Stimulated activated CD4-positive, alpha-beta T cell treated with anti-CD3 and anti-CD28 coated beads, Interleukin-4, amount 100 ng/mL, for 48 hours (primary cell): ENCODE data around the gene TBCD.
A peak's percentile ranks its signal among the peaks of the same experiment; 100 is the strongest.

Experiments
- DNase-seq, 2 donors: peaks; one replicate each; pipeline ENCODE4 v3.0.0-alpha.2; 2020; ENCODE audit warnings: low read depth in 2 of 2

The TBCD gene

DNA sequence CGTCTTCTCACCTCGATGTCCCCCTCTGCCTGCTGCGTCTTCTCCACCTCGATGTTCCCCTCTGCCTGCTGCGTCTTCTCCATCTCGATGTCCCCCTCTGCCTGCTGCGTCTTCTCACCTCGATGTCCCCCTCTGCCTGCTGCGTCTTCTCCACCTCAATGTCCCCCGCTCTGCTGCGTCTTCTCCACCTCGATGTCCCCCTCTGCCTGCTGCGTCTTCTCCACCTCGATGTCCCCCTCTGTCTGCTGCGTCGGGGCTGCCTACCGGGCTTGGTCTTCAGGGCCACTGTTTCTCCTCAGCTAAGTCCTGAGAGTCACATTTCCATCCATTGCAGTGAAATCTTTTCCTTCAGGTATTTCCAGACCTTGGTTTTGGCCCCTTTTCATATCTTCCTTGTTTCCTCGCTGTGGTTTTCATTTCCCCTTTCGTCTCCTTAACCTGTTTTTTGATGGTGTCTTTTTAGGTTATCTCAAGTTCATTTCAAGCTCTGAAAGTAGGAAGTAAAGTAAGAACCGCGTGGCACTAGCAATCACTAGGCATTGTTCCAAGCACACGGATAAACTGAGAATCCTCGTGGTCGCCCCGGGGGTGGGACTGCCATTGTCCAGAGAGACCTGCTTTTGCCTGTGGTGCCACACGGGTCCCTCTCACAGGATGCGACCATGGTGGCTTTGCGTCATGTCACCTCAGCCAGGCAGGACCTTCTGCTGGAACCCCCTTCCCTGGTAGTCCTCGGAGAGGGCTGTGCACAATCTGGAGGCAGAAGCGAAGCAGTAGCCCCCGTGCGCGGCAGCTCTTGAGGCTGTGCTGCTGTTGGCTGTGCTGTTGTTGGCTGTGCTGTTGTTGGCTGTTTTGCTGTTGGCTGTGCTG is 97.4 kb downstream of the TBCD start:
- DNase-seq, result no peak

DNA sequence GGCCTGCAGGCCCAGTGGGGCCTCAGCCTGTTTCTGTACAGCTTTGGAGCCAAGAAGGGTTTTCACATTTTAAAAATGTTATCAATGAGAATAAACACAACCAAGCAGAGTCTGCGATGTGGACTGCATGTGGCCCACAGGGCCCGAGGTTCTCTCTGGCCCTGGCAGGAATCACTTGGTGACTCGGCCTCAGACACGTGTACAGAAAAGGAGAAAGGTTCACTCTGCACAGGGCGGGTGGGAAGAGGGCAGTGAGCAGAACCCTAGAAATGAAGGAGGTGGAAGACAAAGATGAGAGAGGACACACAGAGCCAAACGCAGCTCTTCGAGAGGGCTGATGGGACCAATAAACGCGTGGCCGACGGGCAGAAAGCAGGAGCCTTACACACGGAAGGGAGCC is 99.5 kb downstream of the TBCD start:
- no peak for DNase-seq

DNA sequence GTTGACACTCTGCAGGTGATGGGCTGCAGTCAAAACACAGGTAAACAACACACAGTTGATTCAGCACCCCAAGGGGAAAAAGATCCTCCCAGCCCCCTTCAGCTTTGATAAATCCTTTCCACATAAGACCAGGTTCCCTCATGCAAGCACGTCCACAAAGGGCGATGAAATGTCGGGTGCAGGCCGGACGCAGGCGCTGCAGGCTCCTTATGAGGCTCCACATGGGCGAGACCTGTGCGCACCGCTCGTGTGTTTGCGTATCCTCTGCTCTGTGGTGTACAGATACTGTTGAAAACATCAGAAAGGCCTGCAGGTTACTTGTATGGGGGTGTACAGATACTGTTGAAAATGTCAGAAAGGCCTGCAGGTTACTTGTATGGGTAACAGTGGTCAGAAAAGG is 102.4 kb downstream of the TBCD start:
- no peak for DNase-seq

DNA sequence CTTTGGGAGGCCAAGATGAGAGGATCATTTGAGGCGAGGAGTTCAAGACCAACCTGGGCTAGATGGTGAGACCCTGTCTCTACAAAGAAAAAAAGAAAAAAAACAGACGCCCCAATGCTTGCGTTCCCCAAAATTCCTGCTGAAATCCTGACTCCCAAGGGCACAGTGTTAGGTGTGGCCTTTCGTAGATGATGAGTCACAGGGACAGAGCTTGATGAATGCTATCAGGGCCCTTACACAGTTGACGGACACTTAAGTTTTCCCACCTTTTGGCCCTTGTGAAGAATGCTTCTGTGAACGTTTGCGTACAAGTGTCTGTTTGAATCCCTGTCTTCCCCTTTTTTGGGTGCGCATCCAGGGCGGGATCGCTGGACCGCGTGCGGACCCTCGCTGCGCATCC is 104.5 kb downstream of the TBCD start:
- DNase-seq, result no peak

DNA sequence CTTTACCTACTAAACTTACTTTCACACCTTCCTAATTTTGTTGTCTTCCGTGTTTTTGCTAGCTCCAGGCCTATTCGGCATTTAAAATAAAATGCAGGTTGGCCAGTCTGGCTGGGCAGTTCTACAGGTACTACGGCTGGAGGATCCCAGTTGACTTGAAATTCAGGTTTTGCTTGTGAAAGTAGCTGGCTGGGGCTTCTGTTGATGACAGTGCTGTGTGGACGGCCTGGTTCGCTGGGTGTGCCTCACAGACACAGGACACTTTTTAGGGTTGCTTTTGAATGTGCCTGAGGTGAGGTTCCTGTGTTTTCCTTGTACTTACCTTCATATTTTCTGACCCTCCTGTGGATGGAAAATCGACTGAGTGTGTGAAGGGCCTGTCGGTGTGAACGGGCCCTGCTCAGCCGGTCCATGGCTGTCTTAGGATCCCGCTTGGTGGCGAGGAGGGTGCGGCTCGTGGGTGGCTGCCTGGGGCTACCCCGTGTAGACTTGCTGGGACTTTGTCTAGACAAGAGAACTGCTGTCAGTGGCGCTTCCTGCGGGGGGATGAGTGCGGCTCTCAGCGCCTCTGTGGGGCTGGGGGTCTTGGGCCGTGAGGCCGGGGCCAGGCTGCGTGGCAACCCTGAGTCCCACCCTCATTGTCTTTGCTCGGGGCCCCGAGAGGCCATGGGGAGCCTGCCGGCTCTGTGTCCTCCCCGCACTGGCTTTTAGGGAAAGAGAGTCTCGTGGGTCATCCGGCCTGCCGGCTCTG is 106.7 kb downstream of the TBCD start:
- DNase-seq, result no peak

DNA sequence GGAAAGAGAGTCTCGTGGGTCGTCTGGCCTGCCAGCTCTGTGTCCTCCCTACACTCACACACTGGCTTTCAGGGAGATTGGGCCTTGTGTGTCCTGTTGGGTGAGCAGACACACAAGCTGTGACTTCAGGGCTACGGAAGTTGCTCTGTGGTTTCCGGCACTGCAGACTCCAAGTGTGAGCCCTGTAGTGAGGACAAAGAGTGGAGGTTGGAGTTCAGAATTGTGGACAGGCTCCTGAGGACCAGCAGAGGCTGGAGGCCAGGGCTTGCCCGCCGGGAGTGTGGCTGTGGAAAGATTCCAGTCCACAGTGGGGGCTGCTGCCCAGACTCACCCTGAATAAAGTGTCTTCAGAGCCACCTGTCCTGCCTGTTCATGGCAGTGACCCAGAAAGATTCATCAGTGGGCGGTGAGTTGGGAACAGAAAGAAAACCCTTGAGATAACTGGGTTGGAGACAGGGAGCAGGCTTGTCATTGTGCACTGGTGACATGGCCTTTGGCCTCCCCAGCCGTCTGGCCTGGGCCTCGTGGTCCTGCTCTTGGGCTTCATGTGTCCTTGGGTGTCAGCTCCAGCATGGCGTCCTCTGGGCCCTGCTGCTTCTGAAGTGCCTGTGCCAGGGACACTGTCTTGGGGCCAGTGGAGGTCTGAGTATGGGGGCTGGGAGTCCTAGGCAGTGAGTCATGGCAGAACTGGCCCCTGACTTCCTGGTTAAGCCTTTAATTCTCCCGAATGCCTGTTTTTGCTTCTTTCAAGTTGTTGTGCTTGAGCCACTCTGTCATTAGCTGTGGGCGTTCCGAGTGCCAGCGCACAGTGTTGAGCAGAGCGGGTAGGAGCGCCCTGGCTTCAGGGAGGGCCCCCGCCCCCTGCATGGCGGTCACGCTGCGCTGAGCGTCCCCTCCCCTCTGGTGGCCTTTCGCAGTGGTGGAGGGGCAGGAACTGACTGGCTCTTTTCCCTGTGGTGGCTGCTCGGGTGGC is 107.9 kb downstream of the TBCD start:
- peak; percentile 49 to 56 for DNase-seq

DNA sequence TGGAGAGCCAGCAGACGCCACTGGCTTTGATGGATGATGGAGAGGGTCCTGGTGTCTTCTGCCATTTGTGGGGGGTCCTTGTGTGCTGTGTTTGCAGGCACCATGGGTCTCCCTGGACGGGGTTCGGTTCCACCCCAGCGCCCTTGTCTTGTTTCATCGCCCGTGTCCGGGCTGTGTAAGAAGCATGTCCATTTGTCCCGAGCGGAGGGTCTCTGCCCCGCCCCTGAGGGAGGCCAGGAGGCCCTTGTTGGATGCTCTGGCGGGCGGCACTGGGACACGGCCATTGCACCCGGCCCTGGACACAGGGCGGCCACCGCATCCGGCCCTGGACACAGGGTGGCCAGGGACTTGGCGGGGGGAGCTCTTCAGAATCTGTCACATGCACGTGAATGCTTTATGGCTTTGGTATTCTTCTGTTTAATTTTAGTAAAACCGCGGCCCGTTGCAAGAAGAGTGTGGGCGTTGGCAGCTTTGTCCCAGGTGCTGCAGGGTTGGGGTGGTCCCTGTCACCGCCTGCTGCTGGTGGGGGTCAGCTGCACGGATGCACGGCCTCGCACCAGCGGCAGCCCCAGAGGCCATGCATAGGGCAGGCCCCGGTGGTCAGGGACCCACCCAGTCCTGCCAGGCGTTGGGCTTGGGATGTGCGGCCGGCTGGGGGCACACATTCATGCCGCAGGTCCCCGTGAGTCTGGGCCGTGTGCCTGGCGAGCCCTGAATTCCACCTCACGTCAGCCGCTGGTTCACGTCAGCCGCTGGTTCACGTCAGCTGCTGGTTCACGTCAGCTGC is 108.9 kb downstream of the TBCD start:
- DNase-seq, result no peak

DNA sequence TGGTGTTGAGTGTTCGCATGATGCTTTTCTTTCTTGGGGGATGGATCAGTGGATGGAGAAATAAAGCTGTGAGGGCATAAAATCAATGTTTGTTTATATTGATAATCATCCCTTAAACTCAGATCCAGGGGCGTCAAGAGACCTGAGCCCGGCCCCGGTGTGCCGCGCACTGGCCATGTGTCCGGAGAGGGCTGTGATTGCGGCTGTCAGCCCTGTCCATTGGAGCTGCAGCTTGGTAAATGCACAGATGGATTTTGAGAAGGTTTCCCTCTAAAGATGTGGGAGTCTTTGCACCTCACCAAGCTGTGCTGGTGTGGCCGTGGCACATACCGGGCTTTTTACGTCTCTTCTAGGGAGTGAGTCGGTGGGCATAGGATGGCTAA is 109.5 kb downstream of the TBCD start:
- no peak for DNase-seq

DNA sequence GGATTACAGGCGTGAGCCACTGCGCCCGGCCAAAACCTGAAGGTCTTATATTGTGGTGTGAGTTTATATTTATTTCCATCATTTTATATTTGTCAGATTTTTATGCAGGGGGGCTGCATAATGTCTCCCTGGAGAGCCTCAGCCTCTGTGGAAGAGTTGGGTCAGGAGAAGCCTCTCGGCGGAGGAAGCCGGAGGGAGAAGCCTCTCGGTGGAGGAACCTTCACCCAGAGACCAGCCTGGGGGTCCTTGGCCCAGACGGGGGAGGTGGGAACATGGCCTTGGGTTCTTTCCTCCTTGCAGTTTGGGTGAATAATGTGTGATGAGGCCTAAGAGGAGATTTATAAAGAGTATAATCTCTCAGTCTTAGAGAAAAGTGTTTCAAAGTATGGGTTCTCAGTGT is 110.3 kb downstream of the TBCD start:
- no peak for DNase-seq

DNA sequence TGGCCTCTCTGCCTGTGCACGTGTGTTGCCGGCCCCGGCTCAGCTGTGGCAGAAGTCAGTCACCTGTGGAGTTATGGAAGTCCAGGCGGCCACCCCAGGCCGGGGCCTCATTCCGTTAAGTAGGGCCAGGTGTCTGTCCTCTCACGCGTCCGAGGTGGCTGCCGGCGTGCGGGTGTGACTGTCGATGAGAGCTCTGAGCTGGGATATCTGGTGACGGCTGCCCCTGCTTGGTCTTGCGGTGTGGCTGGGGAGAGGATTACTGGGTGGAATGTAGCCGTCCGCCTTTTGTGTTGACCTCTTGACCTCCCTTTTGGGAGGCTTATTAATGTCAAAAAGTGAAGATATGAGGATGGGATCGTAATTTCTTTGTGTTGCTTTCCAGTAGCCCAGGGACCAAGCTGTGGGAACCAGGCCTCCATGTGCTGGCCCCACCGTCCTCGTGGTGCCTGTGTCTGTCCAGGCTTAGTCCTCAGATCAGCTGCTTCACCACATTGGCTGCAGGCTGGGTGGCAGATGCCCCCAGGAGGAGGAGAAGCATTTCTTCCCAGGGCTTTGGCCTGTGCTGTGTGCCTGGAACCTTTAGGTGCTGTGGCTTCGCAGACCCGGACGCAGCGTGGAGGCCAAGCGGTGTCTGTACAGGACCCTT is 111.0 kb downstream of the TBCD start:
- no peak for DNase-seq

DNA sequence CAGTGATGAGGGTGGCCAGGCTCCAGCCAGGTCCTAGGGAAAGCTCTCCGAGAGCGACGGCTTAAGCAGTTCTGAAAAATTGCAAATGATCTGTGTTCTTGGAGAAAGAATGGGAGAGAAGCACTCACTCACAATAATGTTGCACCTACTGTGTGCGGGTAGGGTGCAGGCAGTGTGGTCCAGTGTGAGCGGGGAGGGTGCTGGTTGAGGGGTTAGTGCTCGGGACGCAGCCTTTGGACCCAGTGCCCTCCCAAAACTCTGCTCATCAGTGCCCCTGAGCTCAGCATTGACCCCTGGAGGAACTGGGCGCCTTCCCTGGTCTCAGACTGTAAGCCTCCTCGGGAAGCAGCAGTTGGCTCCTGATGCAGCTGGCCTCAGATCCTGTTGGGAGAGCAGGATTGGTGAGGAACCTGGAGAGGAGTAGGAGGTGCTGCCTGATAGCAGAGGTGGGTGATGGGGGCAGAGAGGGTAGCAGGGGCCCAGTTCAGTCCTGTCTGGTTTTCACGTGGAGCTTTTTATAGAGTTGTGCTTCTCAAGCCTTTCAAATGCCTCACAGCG is 111.6 kb downstream of the TBCD start:
- no peak for DNase-seq

DNA sequence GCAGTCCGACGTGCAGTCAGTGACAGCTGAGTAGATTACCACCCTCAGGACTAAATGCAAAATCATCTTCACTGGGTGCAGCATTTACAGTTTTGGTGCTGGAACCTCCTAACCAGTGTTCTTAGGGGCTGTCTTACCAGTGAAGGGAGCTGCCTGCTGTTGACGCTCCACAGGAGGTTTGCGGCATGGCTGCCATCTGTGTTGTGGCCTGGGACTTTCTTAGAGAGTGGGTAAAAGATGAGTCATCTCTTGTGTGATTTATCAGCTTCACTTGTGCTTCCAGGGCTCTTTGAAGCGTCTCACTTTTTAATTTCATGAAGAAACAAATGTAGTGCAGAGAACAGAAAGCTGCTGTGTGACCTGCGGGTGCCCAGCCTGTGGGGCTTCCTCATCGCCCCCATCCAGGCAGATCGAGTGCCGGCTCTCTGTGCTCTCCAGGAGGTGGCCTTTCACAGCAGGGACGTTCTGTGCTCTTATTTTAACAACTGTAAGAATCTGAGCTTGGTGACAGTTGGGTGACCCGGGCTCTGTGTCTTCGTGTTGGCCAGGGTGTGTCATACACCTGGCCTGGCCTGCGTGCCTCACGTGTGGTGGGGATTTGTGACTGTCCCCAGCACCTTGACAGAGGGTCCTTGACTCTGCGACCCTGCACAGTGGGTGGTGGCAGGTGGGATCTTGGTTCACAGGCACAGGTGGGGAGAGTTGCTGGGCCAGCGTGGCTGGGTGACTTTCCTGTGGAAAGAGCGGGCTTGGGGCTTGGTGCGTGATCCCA is 112.3 kb downstream of the TBCD start:
- peak; percentile 65 to 75 for DNase-seq

DNA sequence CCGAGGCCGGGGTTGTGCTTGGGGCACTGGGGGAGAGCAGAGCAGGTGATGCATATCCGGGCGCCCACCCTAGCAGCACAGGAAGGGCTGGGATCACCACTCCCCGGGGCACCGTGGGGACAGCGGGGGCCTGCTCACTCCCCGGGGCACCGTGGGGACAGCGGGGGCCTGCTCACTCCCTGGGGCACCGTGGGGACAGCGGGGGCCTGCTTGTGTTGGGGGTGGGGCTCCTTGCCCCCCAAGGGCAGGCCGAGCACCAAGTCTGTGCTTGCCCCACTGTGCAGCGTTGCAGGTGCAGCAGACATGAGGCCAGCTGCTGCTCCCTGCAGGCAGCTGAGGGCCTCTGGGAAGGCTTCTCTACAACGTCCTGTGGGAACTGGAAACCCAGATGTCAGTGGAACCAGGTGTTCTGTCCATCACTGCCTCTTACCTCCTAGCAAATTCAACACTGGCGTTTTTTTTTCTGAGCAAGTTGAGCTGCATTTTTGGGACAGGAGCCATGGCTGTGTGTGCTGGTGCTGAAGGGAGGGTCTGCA is 112.9 kb downstream of the TBCD start:
- DNase-seq, result no peak

DNA sequence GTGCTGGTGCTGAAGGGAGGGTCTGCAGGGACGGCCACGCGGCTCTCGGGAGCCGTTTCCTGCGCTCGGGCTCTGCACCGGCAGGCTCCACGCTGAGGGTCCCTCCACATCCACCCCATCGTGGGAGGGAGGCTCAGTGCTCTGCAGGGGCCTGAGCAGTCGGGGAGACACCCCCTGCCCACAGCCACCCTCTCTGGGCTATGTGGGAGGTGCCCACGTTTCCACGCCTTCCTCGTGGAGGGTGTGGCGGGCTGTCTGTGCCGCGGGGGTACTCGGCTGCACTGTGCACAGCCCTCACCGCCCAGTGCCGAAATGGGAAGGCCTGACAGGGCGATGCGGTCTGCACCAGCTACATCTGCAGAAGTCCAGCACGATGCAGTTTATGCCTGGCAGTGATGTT is 113.4 kb downstream of the TBCD start:
- no peak for DNase-seq

DNA sequence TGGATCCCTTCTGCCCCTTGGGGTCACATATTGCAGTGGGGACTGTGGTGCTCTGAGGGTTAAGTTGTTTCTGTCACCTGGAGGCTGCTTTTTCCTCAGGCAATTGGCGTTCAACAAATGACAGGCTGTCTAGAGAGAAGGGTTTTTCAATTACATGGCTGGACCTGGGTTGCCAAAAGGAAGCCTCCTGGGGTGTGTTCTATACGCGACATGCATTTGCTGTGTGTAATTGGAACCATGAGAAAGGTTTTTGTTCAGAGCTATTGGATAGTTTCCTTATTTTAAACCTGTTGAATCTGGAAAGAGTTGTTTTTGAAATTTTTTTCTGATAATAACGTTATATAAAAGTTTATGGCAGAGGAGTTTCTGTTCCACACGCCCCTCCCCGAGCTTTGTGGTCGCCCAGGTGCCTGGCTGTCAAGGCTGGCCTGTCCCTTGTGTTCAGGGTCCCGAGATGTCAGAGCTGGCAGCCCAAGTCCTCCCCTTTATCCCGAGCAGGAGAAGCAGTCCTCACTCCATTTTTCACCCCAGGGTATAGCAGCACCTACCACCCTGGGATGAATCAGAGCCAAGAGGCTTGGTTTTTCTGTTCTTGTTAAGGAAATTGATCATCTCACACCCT is 114.0 kb downstream of the TBCD start:
- no peak for DNase-seq

DNA sequence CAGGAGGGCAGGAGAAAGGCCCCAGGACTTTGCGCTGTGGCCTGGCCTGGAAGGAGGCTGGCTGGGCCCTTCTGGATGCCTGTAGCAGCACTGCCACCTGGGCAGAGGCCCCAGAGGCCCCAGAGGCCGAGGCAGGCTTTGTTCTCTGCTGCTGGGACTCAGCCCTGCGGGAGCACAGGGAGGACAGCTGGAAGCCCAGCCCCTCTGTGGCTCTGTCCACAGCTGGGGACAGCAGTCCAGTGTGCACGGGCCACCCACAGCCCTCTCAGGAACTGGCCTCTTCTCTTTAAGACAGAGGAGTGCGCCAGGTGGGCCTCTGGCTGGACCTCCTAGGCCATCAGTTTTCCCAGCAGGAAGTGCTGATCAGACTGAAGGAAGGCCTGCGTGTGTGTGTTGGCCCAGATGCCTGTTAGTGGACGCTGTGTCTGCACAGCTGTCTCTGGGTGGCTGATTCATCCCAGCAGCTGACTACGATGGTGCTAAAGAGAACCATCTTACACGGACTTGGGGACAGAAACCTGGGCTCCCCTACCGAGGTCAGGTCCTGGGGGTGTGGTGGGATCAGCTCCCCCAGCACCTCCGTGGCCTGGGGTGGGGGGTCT is 114.8 kb downstream of the TBCD start:
- no peak for DNase-seq

DNA sequence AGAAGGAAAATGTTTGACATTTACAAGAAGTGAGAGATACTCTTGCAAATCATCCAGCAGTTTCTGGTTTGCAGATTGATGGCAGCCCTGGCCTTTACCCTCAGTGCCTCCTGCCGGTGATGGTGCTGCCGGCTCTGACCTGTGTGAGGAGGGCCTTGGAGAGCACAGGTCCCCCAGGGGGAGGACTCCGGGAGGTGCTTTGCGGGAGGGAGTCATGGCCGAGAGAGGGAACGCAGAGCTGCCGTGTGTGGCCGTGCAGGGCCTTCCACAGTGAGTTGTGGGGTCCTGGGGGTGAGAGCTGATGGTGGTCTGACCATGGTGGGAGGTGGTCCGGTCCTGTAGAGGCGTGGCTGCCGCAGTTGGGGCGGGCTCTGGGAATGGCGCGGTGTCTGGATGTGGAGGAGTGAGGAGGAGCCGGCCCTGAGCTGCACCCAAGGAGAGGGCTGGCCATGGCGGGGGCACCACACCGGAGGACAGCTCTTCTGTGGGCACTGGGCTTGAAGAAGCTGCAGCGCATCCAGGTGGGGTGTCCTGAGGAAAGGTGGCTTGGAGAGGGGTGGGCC is 116.0 kb downstream of the TBCD start:
- DNase-seq, result no peak

DNA sequence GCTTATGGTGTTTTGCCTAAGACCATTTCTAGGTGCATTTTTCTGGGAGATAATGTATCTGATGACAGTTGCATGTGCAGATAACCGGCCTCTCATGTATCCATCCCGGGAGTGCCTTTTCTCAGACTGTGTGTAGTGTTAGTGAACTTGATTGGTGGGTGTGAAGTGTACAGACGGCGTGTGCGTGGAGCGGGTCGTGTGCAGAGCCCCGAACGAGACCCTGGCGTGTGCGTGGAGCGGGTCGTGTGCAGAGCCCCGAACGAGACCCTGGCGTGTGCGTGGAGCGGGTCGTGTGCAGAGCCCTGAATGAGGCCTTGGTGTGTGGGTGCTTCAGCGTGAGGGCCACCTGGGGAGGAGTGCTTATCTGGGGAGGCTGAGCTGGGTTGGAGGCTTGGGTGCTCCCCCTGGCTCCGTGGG is 116.9 kb downstream of the TBCD start:
- DNase-seq, result no peak
